A673 (cell line): Measurements from ENCODE around the gene FCRLA. TPM values are rescaled to one million over a fixed set of nuclear protein-coding genes. Genes with fewer than 3 reads are reported as not detected.

Experiments used
- BruUV-seq: library from RNA; stranded (reverse); fragments of 400-500 nt; replicated peaks from 2 replicates; lab custom pipeline; 2021; lab: Mats Ljungman, UMichigan
- CTCF ChIA-PET: fragments of 300-600 bp; sonication (Branson Sonifier 250); formaldehyde crosslinking; loops from one replicate; lab custom pipeline; 2022; ENCODE audit warnings: antibody characterized with exemption; lab: Charles Lee
- POLR2A ChIA-PET: fragments of 300-600 bp; sonication (Branson Sonifier 250); formaldehyde crosslinking; loops from one replicate; lab custom pipeline; 2022; ENCODE audit warnings: antibody characterized with exemption; ENCODE audit not compliant: low non-redundant PET; lab: Charles Lee
- DNase-seq: peaks from one replicate; pipeline ENCODE4 v3.0.0-alpha.2; 2015; ENCODE audit warnings: low spot score
- H3K27ac ChIP-seq: fragments of 200-600 bp; sonication (generic); 2 replicates; pipeline ENCODE4 v1.5.1; 2016; ENCODE audit warnings: mixed run types, low read depth, mild to moderate bottlenecking, mixed read lengths, antibody characterized with exemption, low read length; ENCODE audit not compliant: poor library complexity, severe bottlenecking
- H3K27me3 ChIP-seq: fragments of 200-600 bp; sonication (generic); replicated peaks from 2 replicates; pipeline ENCODE4 v1.6.1; 2017; ENCODE audit warnings: mixed run types, low read depth, mild to moderate bottlenecking, mixed read lengths, antibody characterized with exemption, low read length; ENCODE audit not compliant: insufficient read depth, poor library complexity
- H3K36me3 ChIP-seq: fragments of 200-600 bp; sonication (generic); 2 replicates; pipeline ENCODE4 v1.6.1; 2016; ENCODE audit warnings: mixed run types, mild to moderate bottlenecking, mixed read lengths, antibody characterized with exemption, low read length; ENCODE audit not compliant: insufficient read depth, poor library complexity, severe bottlenecking
- H3K4me1 ChIP-seq: fragments of 200-600 bp; sonication (generic); 2 replicates; pipeline ENCODE4 v1.6.1; 2017; ENCODE audit warnings: mixed run types, mild to moderate bottlenecking, mixed read lengths, antibody characterized with exemption, low read length; ENCODE audit not compliant: insufficient read depth, poor library complexity, severe bottlenecking
- H3K4me3 ChIP-seq: fragments of 200-600 bp; sonication (generic); 2 replicates; pipeline ENCODE4 v1.5.1; 2016; ENCODE audit warnings: low read depth, mixed run types, mild to moderate bottlenecking, mixed read lengths, low read length; ENCODE audit not compliant: poor library complexity, severe bottlenecking
- H3K9me3 ChIP-seq: fragments of 200-600 bp; sonication (generic); 2 replicates; pipeline ENCODE4 v1.6.1; 2016; ENCODE audit warnings: mixed run types, low read depth, mild to moderate bottlenecking, mixed read lengths, antibody characterized with exemption, low read length; ENCODE audit not compliant: poor library complexity, severe bottlenecking
- CTCF ChIP-seq: fragments of 300-800, 200-600 bp; sonication (generic); conservative IDR thresholded peaks from 2 replicates; pipeline ENCODE4 v1.5.1; 2017; ENCODE audit warnings: low read depth, mild to moderate bottlenecking, antibody characterized with exemption, low read length, moderate library complexity, mixed read lengths
- EZH2 ChIP-seq: fragments of 200-600 bp; sonication (generic); IDR thresholded peaks from 2 replicates; pipeline ENCODE4 v1.6.1; 2017; ENCODE audit warnings: borderline replicate concordance, low read depth, mild to moderate bottlenecking, mixed read lengths, antibody characterized with exemption, low read length; ENCODE audit not compliant: poor library complexity, severe bottlenecking
- intact Hi-C: fragments of 100-400 bp; cut with micrococcal nuclease; formaldehyde crosslinking; loops from one replicate; pipeline ENCODE4 v1.10.0; 2022; ENCODE audit not compliant: unreplicated experiment
- total RNA-seq: library from RNA; stranded (reverse); gene quantifications from 2 replicates; pipeline ENCODE4 v1.2.3, GENCODE V29; 2021

Gene FCRLA
- total RNA-seq, 1 experiment from 2014 or later: not detected

GRCh38 chr1:161702250-161702649 is 4.8 kb upstream of the FCRLA start:
- Histone ChIP-seq H3K4me3 (no peak overlapping the region), H3K27me3 (no peaks in the 10 kb centered on the region), H3K36me3 (no peaks in the 10 kb centered on the region), H3K4me1 (peaks cover 4% of the 10 kb centered on the region), H3K9me3 (no peaks in the 10 kb centered on the region), H3K27ac (no peak overlapping the region)
- TF ChIP-seq CTCF (no peak), EZH2 (no peak)
- ChIA-PET CTCF (no interaction called here), POLR2A (no interaction called here)
- DNase-seq: no peak
- no TSS peak for BruUV-seq
- intact Hi-C loops: no loop called here

- Histone ChIP-seq H3K27me3 (no peaks in the 10 kb centered on the region), H3K36me3 (no peaks in the 10 kb centered on the region), H3K27ac (no peak overlapping the region), H3K9me3 (no peaks in the 10 kb centered on the region), H3K4me3 (no peak overlapping the region), H3K4me1 (peaks cover 4% of the 10 kb centered on the region)
- TF ChIP-seq EZH2: no peak
- BruUV-seq: no TSS peak
- intact Hi-C loops: no loop called here
- no peak for DNase-seq
- ChIA-PET CTCF (no interaction called here), POLR2A (no interaction called here)
Measured at GRCh38 chr1:161705537-161705936, 1.5 kb upstream of the FCRLA start.

- CTCF ChIA-PET: no interaction called here
- no peak overlapping the region for H3K27ac ChIP-seq
- POLR2A ChIA-PET: no interaction called here
Measured at GRCh38 chr1:161706113-161706481, 932 bp upstream of the FCRLA start.

More at GRCh38 chr1:161706113-161706481, 932 bp upstream of the FCRLA start:
- Histone ChIP-seq H3K9me3 (no peaks in the 10 kb centered on the region), H3K36me3 (no peaks in the 10 kb centered on the region), H3K4me1 (peaks cover 4% of the 10 kb centered on the region), H3K4me3 (no peak overlapping the region), H3K27me3 (no peaks in the 10 kb centered on the region)
- TF ChIP-seq CTCF (no peak), EZH2 (no peak)
- intact Hi-C loops: no loop called here
- peak; percentile 43 for DNase-seq
- BruUV-seq: no TSS peak
